NCI-H2227 (cell line): ENCODE results near the gene PLET1.

ENCODE experiments used
- DNase-seq: peaks from one replicate; lab custom pipeline; 2025; ENCODE audit not compliant: unreplicated experiment; lab: John Stamatoyannopoulos, UW

Gene PLET1

DNA sequence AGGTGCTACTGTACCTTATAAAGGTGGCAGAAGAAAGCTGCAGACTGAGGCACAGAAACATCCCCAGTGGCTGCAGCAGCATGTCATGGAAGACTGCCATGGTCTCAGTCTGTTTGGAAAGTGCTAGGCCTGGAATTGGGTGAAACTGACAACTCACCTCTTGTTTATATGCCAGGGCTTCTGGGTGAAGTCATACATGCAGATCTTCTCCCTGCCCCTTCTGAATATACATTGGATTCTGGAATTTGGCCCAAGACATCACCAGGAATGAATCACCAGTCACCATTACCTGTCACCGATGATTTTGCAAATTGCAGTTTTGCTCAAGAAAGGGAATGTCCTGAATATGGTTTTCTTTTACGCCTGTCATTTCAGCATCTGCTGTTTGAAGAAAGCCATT is at the start of gene PLET1:
Gene PLET1 (minus strand): TSS at position 371 of the 400 bp plus-strand sequence. CDS start 271 bp downstream, at position 100.
- no peak for DNase-seq

GRCh38 chr11:112310419-112310818 is 49.8 kb upstream of the PLET1 start:
- DNase-seq = no peak

DNA sequence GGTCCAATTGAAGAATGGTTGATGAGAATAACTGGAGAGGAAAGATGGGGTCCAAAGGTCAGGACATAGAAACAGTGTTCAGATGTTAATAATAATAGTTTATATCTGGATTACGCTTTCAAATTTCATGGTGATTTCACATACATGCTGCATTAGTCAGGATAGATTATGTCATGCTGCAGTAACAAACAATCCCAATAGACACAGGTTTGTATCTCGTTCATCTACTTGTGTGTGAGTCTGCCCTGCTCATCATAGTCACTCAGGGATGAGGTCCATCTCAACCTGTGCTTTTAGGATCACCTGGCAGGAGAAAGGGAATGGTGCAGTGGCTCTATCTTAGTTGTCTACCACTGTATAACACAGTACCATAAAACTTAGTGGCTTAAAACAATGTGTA is 48.0 kb upstream of the PLET1 start:
- DNase-seq = no peak

DNA sequence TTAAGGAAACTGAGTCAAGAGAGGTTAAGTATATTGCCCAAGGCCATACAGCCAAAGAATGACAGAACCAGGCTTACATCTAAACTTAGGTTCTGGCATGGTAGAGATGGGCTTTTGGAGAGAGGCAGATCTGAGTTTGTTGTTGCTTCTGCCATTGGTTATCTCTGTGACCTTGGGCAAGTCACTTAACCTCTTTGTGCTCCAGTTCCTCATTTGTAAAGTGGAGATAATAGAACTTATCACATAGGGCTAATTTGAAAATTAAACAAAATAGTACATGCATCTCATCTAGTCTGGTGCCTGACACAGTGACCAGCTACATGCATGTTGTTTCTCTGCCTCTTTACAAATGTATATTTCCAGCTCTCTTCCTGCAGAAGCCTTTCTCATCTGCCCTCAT is 47.0 kb upstream of the PLET1 start:
- no peak for DNase-seq

DNA sequence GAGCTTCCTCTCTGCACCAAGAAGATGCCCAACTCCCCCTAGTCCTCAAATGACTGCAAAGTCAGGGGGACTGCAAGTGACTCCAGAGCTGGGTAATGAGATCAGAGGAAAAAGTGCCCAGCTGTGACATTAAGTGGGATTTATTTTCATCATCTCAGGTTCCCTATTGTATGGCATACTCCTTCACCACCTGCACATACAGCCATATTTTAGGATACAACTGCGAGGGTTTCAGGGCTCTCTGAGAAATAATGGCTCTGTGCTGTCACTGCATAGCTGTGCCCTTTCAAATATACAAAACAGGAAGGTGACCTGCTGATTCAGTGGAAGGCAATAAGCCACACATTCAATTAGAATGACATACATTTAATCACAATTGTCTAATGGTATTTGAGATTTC is 45.6 kb upstream of the PLET1 start:
- DNase-seq = no peak

DNA sequence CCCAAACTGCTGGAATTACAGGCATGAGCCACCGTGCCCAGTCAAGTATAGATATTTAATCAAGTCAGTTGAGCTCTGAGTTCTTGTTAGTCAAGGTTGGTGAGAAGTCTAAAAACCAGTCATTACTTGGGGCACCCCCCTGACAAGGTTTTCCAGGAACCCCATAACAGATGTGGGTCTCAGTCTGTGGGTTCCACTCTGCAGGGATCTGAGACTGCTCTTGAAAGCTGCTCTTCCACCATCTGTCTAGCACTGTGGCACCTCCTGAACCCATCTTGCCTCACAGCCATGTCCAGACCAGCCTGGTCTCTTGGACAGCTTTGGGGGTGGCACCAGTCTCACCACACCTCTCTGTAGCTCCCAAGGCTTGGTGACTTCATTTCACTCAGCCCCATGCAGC is 44.3 kb upstream of the PLET1 start:
- DNase-seq = no peak

DNA sequence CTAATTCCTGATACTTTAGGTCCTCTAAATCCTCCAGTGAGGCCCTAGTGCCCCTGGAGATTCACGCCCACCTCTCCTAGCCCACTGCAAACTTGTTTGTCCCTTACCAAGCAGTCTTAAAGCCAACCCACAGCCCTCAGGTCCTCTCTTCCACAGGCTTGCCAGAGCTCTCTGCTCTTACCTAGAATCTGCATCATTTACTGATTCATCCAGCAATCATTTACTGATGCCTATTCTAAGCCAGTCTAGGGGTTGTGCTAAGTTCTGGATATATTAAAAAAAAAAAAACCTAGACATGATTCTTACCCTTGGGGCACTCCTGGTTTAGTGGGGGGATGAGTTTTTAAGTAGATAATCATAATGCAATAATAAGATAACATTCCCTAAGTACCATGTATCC is 43.0 kb upstream of the PLET1 start:
- DNase-seq = no peak

- DNase-seq = peak; percentile 15
Observed at GRCh38 chr11:112302226-112302868, 41.7 kb upstream of the PLET1 start.

- DNase-seq = no peak
Observed at GRCh38 chr11:112300094-112300786, 39.6 kb upstream of the PLET1 start.

GRCh38 chr11:112298535-112298934 is 37.9 kb upstream of the PLET1 start:
- no peak for DNase-seq

- DNase-seq = no peak
Observed at GRCh38 chr11:112297248-112297866, 36.7 kb upstream of the PLET1 start.

DNA sequence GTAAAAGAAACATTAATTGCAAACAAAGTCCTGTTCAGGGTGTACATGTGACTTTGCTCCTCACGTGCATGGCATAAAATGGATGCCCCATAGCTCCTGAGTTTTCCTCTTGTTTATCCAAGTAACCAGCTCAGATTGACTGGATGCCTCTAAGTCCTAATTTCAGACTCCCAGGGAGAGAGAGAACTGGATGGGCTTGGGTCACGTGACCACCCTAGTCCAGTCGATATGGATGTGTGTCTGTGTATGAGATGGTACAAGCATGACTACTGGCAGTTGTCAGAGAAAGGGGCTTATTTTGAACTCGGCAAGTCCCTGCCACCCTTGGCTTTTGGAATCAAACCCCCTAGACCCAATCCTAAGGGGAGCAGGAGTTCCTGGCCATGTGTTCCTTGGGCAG is 35.4 kb upstream of the PLET1 start:
- no peak for DNase-seq

DNA sequence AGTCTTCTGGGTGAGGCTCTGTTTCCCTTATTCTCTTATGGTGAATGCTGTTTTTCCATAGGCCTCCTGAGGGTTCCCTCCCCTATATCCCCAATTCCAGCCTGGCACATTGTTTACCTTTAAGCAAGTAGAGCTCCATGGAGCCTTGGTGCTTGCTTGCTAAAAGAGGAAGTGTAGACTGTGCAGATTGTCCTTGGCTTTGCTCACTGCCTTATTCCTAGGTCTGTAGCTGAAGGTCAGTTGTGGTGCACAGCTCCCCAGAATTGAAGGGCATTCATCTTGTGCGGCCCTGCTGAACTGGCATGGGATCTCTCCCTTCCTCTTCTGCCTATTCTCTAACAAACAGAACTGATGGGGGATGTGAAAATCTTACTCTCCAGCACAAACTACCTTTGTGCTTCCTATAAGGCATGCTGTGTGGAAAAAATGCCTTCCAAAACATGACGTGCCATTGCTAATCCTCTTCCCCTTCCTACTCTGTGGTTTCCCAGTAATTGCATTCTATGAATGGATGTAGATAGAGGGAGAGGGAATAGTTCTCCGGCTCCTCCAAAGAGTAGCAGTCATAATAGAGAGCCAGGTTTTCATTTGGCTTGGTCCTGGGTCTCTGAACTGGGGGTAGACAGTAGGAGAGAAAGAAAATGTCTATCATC is 34.2 kb upstream of the PLET1 start:
- no peak for DNase-seq

- no peak for DNase-seq
Observed at GRCh38 chr11:112293614-112294013, 33.0 kb upstream of the PLET1 start.

- no peak for DNase-seq
Observed at GRCh38 chr11:112292785-112293407, 32.2 kb upstream of the PLET1 start.

GRCh38 chr11:112292188-112292587 is 31.5 kb upstream of the PLET1 start:
- no peak for DNase-seq

GRCh38 chr11:112291191-112291590 is 30.5 kb upstream of the PLET1 start:
- no peak for DNase-seq

- DNase-seq = no peak
Observed at GRCh38 chr11:112290493-112290850, 29.8 kb upstream of the PLET1 start.

GRCh38 chr11:112289588-112290492 is 29.2 kb upstream of the PLET1 start:
- DNase-seq = peak; percentile 79

- DNase-seq = no peak
Observed at GRCh38 chr11:112288021-112288420, 27.4 kb upstream of the PLET1 start.
